ENCODE data around the gene LRRIQ1.

DNA sequence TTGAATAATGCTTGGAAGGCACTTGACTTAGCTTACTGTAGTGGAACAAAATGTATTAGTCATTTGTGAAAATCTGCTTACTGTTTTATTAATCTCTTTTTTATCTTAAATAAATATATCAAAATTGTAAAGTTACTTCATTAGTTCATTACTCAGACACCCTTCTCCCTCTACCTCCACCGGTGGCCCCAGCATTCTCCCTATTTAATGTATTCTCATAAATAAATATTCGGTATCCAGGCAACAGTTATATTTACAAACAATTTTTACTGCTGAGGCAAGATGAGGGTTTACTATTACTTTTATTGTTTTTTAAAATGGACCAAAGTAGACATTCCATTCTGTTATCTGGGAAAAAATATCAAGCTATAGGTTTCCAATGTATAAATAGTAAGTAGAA, 224.3 kb downstream of the LRRIQ1 start:
- TF ChIP-seq, protein P1, sequence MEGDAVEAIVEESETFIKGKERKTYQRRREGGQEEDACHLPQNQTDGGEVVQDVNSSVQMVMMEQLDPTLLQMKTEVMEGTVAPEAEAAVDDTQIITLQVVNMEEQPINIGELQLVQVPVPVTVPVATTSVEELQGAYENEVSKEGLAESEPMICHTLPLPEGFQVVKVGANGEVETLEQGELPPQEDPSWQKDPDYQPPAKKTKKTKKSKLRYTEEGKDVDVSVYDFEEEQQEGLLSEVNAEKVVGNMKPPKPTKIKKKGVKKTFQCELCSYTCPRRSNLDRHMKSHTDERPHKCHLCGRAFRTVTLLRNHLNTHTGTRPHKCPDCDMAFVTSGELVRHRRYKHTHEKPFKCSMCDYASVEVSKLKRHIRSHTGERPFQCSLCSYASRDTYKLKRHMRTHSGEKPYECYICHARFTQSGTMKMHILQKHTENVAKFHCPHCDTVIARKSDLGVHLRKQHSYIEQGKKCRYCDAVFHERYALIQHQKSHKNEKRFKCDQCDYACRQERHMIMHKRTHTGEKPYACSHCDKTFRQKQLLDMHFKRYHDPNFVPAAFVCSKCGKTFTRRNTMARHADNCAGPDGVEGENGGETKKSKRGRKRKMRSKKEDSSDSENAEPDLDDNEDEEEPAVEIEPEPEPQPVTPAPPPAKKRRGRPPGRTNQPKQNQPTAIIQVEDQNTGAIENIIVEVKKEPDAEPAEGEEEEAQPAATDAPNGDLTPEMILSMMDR (IDR thresholded peaks at IDR 0.05; ENCODE audit: low read length) = no peak
- TF ChIP-seq EZH2phosphoT487 (IDR thresholded peaks at IDR 0.05; ENCODE audit: low read length) = no peak
